HepG2 (cell line): ENCODE measurements around the gene EIF2B1. TPM values are rescaled to one million over a fixed set of nuclear protein-coding genes. Genes with fewer than 3 reads are reported as not detected.

Experiments
- ASH2L ChIP-seq: fragments of 300-600, 200-600 bp; sonication (generic); IDR thresholded peaks from 2 replicates; pipeline ENCODE4 v1.7.0; 2017; ENCODE audit warnings: low read depth, mild to moderate bottlenecking, moderate library complexity, mixed read lengths, low read length; ENCODE audit not compliant: insufficient read length
- ATF7-NPFF ChIP-seq: sonication (generic); formaldehyde crosslinking; IDR thresholded peaks from 2 replicates; pipeline ENCODE4 v1.8.1; 2023; ENCODE audit warnings: mild to moderate bottlenecking, low read depth, missing genetic modification reagents, moderate library complexity
- GATAD2A ChIP-seq: IDR thresholded peaks from 2 replicates; pipeline ENCODE4 v1.6.1; 2016
- HOXA3 ChIP-seq: sonication (generic); formaldehyde crosslinking; IDR thresholded peaks from 2 replicates; pipeline ENCODE4 v1.5.0; 2020; ENCODE audit warnings: missing genetic modification reagents
- HOXD1 ChIP-seq: sonication (generic); formaldehyde crosslinking; IDR thresholded peaks from 2 replicates; pipeline ENCODE4 v1.5.0; 2020; ENCODE audit warnings: missing genetic modification reagents
- POLR2A ChIP-seq, 2 experiments: IDR thresholded peaks; 2 replicates each; pipeline ENCODE4 v1.6.1; 2011; ENCODE audit warnings: low read depth in 2 of 2, low read length in 2 of 2, mild to moderate bottlenecking in 1 of 2, moderate library complexity in 1 of 2; ENCODE audit not compliant: insufficient read depth in 1 of 2
- RBFOX2 ChIP-seq: fragments of 200-400 bp; formaldehyde crosslinking; IDR thresholded peaks from 2 replicates; pipeline ENCODE4 v1.6.1; 2017; ENCODE audit warnings: low read depth, mild to moderate bottlenecking, low read length
- RORA ChIP-seq: sonication (generic); formaldehyde crosslinking; IDR thresholded peaks from 2 replicates; pipeline ENCODE4 v1.5.0; 2020; ENCODE audit warnings: mild to moderate bottlenecking, missing genetic modification reagents, moderate library complexity
- ZNF3 ChIP-seq: IDR thresholded peaks from 2 replicates; pipeline ENCODE4 v1.7.0; 2017; ENCODE audit warnings: inconsistent platforms
- ZNF329 ChIP-seq: sonication (generic); formaldehyde crosslinking; IDR thresholded peaks from 2 replicates; pipeline ENCODE4 v1.9.0; 2021; ENCODE audit warnings: low read depth, mild to moderate bottlenecking, missing genetic modification reagents
- ZNF333 ChIP-seq: sonication (generic); formaldehyde crosslinking; IDR thresholded peaks from 2 replicates; pipeline ENCODE4 v1.4.0; 2020; ENCODE audit warnings: mild to moderate bottlenecking, missing genetic modification reagents, borderline replicate concordance
- ZNF350 ChIP-seq: sonication (generic); formaldehyde crosslinking; IDR thresholded peaks from 2 replicates; pipeline ENCODE4 v1.4.0; 2020; ENCODE audit warnings: mild to moderate bottlenecking, low read depth, missing genetic modification reagents, borderline replicate concordance
- ZNF598 ChIP-seq: sonication (generic); formaldehyde crosslinking; IDR thresholded peaks from 2 replicates; pipeline ENCODE4 v1.5.1; 2020; ENCODE audit warnings: mild to moderate bottlenecking, missing genetic modification reagents, borderline replicate concordance
- ZNF703 ChIP-seq: sonication (generic); formaldehyde crosslinking; IDR thresholded peaks from 2 replicates; pipeline ENCODE4 v1.5.1; 2020; ENCODE audit warnings: missing genetic modification reagents, mild to moderate bottlenecking, moderate library complexity, borderline replicate concordance
- ZNF766 ChIP-seq: sonication (generic); formaldehyde crosslinking; IDR thresholded peaks from 2 replicates; pipeline ENCODE4 v1.5.0; 2020; ENCODE audit warnings: missing genetic modification reagents, borderline replicate concordance
- ZNF891 ChIP-seq: sonication (generic); formaldehyde crosslinking; IDR thresholded peaks from 2 replicates; pipeline ENCODE4 v1.5.0; 2020; ENCODE audit warnings: mild to moderate bottlenecking, missing genetic modification reagents
- polyA plus RNA-seq, 8 experiments: library from polyadenylated mRNA; depleted of rRNA in 3 of 8; stranded (reverse) in 7 of 8; unstranded in 1 of 8; fragments of >200 nt; fragmentation: Illumina TruSeq in 4 of 8; extraction: Trizol in 4 of 8; gene quantifications; 2 replicates each; pipeline versions ENCODE4 v1.2.1 to v1.2.3, GENCODE V29; 2011 to 2016; ENCODE audit warnings: low read depth in 4 of 8, missing spikeins in 1 of 8, mixed read lengths in 1 of 8; ENCODE audit not compliant: insufficient read depth in 1 of 8
- total RNA-seq, 5 experiments: library from RNA; depleted of rRNA; stranded (reverse); fragments of >200 nt; fragmentation: Illumina TruSeq; extraction: Trizol; gene quantifications; 2 replicates each; pipeline ENCODE4 v1.2.3, GENCODE V29; 2016; ENCODE audit warnings: low read depth in 1 of 5
- TF ChIP-seq, protein P1 (sequence below): IDR thresholded peaks from 2 replicates; pipeline ENCODE4 v1.6.1; 2016; ENCODE audit warnings: low read depth, borderline replicate concordance
- TF ChIP-seq, protein P2 (sequence below): sonication (generic); formaldehyde crosslinking; conservative IDR thresholded peaks from 2 replicates; pipeline ENCODE4 v1.4.0; 2020; ENCODE audit warnings: missing genetic modification reagents
- TF ChIP-seq, protein P3 (sequence below): sonication (generic); formaldehyde crosslinking; IDR thresholded peaks from 2 replicates; pipeline ENCODE4 v1.9.0; 2021; ENCODE audit warnings: missing genetic modification reagents, borderline replicate concordance
- TF ChIP-seq, protein P4 (sequence below): sonication (generic); formaldehyde crosslinking; IDR thresholded peaks from 2 replicates; pipeline ENCODE4 v1.5.1; 2020; ENCODE audit warnings: missing genetic modification reagents, mild to moderate bottlenecking, borderline replicate concordance
- TF ChIP-seq, protein P5 (sequence below): IDR thresholded peaks from 2 replicates; pipeline ENCODE4 v1.6.1; 2016; ENCODE audit warnings: low read depth, control low read depth

The EIF2B1 gene
- total and polyA plus RNA-seq, 2 of the 13 experiments (the other 11 are each of a cell fraction or from before 2014, with no cell fraction given) = 18.7 to 37.4 TPM

DNA sequence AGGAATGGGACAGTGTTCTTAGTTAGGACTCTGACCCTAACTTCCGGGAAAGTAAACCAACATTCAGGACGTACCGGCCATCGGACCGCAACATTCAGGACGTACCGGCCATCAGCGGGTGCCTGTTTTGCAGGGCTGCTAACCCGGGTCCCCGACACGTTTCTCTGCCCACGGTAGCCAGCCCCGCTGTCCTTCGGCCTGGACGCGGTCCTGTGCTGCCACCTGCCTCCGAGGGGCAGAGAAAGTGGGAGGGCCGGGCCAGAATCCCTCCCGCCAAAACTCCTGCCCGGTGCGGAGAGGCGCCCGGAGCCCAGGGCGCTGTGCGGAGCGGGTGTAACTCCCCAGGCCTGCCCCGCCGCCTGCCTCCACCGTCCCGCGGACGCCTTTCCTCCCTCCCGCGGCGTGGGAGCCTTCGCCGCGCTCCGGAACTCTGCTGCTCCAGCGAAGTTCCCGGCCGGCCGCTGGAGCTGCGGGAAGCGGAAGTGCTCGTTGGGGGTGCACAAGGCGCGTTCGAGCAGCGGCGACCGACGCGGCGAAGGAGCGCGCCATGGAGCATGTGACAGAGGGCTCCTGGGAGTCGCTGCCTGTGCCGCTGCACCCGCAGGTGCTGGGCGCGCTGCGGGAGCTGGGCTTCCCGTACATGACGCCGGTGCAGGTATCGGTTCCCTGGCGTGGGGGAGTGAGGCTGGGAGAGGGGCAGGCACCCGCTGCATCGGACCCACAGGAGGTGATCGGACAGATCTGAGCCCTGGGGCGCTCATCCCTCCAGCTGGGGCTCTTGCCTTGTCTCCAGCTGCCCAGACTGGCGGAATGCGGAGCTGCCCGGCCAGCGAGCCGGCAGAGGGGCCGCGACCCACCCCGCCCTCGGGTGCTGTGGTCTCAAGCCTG, 31.6 kb downstream of the EIF2B1 start, which contains the start of gene DDX55 (continued):
- TF ChIP-seq, protein P1, sequence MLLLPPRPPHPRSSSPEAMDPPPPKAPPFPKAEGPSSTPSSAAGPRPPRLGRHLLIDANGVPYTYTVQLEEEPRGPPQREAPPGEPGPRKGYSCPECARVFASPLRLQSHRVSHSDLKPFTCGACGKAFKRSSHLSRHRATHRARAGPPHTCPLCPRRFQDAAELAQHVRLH (CRISPR knock-in tag) = peak; percentile 97
- no peak; the same call in 1 of the 2 replicates for TF ChIP-seq HOXD1
- no peak; the same call in 1 of the 2 replicates for TF ChIP-seq ZNF703 (CRISPR knock-in tag)
- TF ChIP-seq, protein P2, sequence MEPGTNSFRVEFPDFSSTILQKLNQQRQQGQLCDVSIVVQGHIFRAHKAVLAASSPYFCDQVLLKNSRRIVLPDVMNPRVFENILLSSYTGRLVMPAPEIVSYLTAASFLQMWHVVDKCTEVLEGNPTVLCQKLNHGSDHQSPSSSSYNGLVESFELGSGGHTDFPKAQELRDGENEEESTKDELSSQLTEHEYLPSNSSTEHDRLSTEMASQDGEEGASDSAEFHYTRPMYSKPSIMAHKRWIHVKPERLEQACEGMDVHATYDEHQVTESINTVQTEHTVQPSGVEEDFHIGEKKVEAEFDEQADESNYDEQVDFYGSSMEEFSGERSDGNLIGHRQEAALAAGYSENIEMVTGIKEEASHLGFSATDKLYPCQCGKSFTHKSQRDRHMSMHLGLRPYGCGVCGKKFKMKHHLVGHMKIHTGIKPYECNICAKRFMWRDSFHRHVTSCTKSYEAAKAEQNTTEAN (CRISPR knock-in tag) = peak; percentile 74
- TF ChIP-seq, protein P3, sequence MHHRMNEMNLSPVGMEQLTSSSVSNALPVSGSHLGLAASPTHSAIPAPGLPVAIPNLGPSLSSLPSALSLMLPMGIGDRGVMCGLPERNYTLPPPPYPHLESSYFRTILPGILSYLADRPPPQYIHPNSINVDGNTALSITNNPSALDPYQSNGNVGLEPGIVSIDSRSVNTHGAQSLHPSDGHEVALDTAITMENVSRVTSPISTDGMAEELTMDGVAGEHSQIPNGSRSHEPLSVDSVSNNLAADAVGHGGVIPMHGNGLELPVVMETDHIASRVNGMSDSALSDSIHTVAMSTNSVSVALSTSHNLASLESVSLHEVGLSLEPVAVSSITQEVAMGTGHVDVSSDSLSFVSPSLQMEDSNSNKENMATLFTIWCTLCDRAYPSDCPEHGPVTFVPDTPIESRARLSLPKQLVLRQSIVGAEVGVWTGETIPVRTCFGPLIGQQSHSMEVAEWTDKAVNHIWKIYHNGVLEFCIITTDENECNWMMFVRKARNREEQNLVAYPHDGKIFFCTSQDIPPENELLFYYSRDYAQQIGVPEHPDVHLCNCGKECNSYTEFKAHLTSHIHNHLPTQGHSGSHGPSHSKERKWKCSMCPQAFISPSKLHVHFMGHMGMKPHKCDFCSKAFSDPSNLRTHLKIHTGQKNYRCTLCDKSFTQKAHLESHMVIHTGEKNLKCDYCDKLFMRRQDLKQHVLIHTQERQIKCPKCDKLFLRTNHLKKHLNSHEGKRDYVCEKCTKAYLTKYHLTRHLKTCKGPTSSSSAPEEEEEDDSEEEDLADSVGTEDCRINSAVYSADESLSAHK (CRISPR knock-in tag) = no peak
- TF ChIP-seq ZNF766 (CRISPR knock-in tag) = peak; percentile 91
- peak; percentile 97 for TF ChIP-seq RBFOX2
- peak; percentile 96 for TF ChIP-seq ZNF598 (CRISPR knock-in tag)
- TF ChIP-seq, protein P4, sequence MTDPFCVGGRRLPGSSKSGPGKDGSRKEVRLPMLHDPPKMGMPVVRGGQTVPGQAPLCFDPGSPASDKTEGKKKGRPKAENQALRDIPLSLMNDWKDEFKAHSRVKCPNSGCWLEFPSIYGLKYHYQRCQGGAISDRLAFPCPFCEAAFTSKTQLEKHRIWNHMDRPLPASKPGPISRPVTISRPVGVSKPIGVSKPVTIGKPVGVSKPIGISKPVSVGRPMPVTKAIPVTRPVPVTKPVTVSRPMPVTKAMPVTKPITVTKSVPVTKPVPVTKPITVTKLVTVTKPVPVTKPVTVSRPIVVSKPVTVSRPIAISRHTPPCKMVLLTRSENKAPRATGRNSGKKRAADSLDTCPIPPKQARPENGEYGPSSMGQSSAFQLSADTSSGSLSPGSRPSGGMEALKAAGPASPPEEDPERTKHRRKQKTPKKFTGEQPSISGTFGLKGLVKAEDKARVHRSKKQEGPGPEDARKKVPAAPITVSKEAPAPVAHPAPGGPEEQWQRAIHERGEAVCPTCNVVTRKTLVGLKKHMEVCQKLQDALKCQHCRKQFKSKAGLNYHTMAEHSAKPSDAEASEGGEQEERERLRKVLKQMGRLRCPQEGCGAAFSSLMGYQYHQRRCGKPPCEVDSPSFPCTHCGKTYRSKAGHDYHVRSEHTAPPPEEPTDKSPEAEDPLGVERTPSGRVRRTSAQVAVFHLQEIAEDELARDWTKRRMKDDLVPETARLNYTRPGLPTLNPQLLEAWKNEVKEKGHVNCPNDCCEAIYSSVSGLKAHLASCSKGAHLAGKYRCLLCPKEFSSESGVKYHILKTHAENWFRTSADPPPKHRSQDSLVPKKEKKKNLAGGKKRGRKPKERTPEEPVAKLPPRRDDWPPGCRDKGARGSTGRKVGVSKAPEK = peak; percentile 93
- TF ChIP-seq ZNF350 = peak; percentile 92; the same call in 1 of the 2 replicates
- no peak for TF ChIP-seq RORA (CRISPR knock-in tag)
- peak; percentile 84 to 98 for TF ChIP-seq POLR2A (IDR thresholded peaks at IDR 0.05; ENCODE audit: insufficient read depth in 1 of 2, low read depth in 2 of 2, low read length in 2 of 2)
- peak; percentile 95 for TF ChIP-seq HOXA3
- peak; percentile 73 for TF ChIP-seq GATAD2A (CRISPR knock-in tag)
- TF ChIP-seq ATF7-NPFF (CRISPR knock-in tag) = peak; percentile 62; the same call in 1 of the 2 replicates
- peak; percentile 24; the same call in 1 of the 2 replicates for TF ChIP-seq ZNF891 (CRISPR knock-in tag)
- peak; percentile 97 for TF ChIP-seq ASH2L
- no peak for TF ChIP-seq ZNF3 (CRISPR knock-in tag)
- peak; percentile 84 for TF ChIP-seq ZNF333 (CRISPR knock-in tag)
- TF ChIP-seq ZNF329 (CRISPR knock-in tag) = peak; percentile 87
- TF ChIP-seq, protein P5, sequence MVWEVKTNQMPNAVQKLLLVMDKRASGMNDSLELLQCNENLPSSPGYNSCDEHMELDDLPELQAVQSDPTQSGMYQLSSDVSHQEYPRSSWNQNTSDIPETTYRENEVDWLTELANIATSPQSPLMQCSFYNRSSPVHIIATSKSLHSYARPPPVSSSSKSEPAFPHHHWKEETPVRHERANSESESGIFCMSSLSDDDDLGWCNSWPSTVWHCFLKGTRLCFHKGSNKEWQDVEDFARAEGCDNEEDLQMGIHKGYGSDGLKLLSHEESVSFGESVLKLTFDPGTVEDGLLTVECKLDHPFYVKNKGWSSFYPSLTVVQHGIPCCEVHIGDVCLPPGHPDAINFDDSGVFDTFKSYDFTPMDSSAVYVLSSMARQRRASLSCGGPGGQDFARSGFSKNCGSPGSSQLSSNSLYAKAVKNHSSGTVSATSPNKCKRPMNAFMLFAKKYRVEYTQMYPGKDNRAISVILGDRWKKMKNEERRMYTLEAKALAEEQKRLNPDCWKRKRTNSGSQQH (CRISPR knock-in tag) = peak; percentile 99
